Measurements from ENCODE around the gene FTSJ3.
A peak's percentile ranks its signal among the peaks of the same experiment; 100 is the strongest.

The FTSJ3 gene

GRCh38 chr17:63780928-63781327 is 46.5 kb downstream of the FTSJ3 start:
- H3K4me3 Mint-ChIP-seq = no peak overlapping the region
- peak overlapping the region; percentile 0 to 63 for H3K27ac Mint-ChIP-seq
- no peak for DNase-seq
- H3K9me3 Mint-ChIP-seq = no peaks in the 10 kb centered on the region
- no peak for ATAC-seq (replicated peaks)
- no peaks in the 10 kb centered on the region for H3K27me3 Mint-ChIP-seq
- H3K4me1 Mint-ChIP-seq (ENCODE audit: low read depth in 2 of 2) = peaks cover 29 to 76% of the 10 kb centered on the region in 2 donors
- H3K36me3 Mint-ChIP-seq (ENCODE audit: insufficient read depth) = peaks cover 15% of the 10 kb centered on the region

- Mint-ChIP-seq H3K27me3 (no peaks in the 10 kb centered on the region), H3K4me1 (ENCODE audit: low read depth in 2 of 2) (peaks cover 31 to 76% of the 10 kb centered on the region in 2 donors), H3K27ac (peak overlapping the region; percentile 0 to 63), H3K9me3 (no peaks in the 10 kb centered on the region), H3K36me3 (ENCODE audit: insufficient read depth) (peaks cover 15% of the 10 kb centered on the region), H3K4me3 (no peak overlapping the region)
- DNase-seq (no peak), ATAC-seq (replicated peaks) (no peak)
These were observed 47.0 kb downstream of the FTSJ3 start for GRCh38 chr17:63780507-63780906.

- peaks cover 35 to 66% of the 10 kb centered on the region in 2 donors for H3K4me1 Mint-ChIP-seq (ENCODE audit: low read depth in 2 of 2)
These were observed 52.0 kb downstream of the FTSJ3 start for GRCh38 chr17:63775420-63775819.

GRCh38 chr17:63774969-63775265 is 52.5 kb downstream of the FTSJ3 start:
- Mint-ChIP-seq H3K4me1 (ENCODE audit: low read depth in 2 of 2) (peaks cover 37 to 65% of the 10 kb centered on the region in 2 donors), H3K9me3 (no peaks in the 10 kb centered on the region), H3K4me3 (peak overlapping the region; percentile 87 to 96), H3K27me3 (no peaks in the 10 kb centered on the region), H3K36me3 (ENCODE audit: insufficient read depth) (peaks cover 30% of the 10 kb centered on the region), H3K27ac (peak overlapping the region; percentile 95 to 96)
- DNase-seq (no peak), ATAC-seq (replicated peaks) (no peak)

More at GRCh38 chr17:63775420-63775819, 52.0 kb downstream of the FTSJ3 start:
- Mint-ChIP-seq H3K9me3 (no peaks in the 10 kb centered on the region), H3K27me3 (no peaks in the 10 kb centered on the region), H3K4me3 (peak overlapping the region; percentile 87 to 96), H3K36me3 (ENCODE audit: insufficient read depth) (peaks cover 25% of the 10 kb centered on the region), H3K27ac (peak overlapping the region; percentile 95 to 96)
- DNase-seq (no peak), ATAC-seq (replicated peaks) (no peak)

GRCh38 chr17:63774141-63774968 is 53.1 kb downstream of the FTSJ3 start, which contains the start of gene DDX42:
Gene DDX42, plus strand, starts transcription at chr17:63774170. Its CDS starts 12,880 bp downstream, at chr17:63787050.
- no peaks in the 10 kb centered on the region for H3K9me3 Mint-ChIP-seq
- no peaks in the 10 kb centered on the region for H3K27me3 Mint-ChIP-seq
- ATAC-seq (replicated peaks) (peak; percentile 23), DNase-seq (peak; percentile 7 to 87 (median 87))
- H3K4me3 Mint-ChIP-seq = peak within 1 kb of the TSS; percentile 87 to 96
- peaks cover 34 to 60% of the 10 kb centered on the region in 2 donors for H3K4me1 Mint-ChIP-seq (ENCODE audit: low read depth in 2 of 2)
- H3K36me3 Mint-ChIP-seq (ENCODE audit: insufficient read depth) = peaks cover 30% of the 10 kb centered on the region
- H3K27ac Mint-ChIP-seq = peak within 1 kb of the TSS; percentile 95 to 96

GRCh38 chr17:63773272-63774140 is 54.0 kb downstream of the FTSJ3 start, which contains the start of gene CCDC47:
Gene CCDC47, minus strand, starts transcription at chr17:63773597. Its CDS starts 7,422 bp downstream, at chr17:63766175.
- Mint-ChIP-seq H3K27me3 (no peaks in the 10 kb centered on the region), H3K4me1 (ENCODE audit: low read depth in 2 of 2) (peaks cover 34 to 61% of the 10 kb centered on the region in 2 donors), H3K9me3 (no peaks in the 10 kb centered on the region), H3K4me3 (peak within 1 kb of the TSS; percentile 87 to 96), H3K27ac (peak within 1 kb of the TSS; percentile 95 to 96), H3K36me3 (ENCODE audit: insufficient read depth) (peaks cover 35% of the 10 kb centered on the region)
- ATAC-seq (replicated peaks) (peak; percentile 83), DNase-seq (peak; percentile 96 to 97 (median 97))

- Mint-ChIP-seq H3K4me1 (ENCODE audit: low read depth in 2 of 2) (peaks cover 35 to 61% of the 10 kb centered on the region in 2 donors), H3K27ac (peak overlapping the region; percentile 95 to 96), H3K27me3 (no peaks in the 10 kb centered on the region), H3K36me3 (ENCODE audit: insufficient read depth) (peaks cover 35% of the 10 kb centered on the region), H3K9me3 (no peaks in the 10 kb centered on the region), H3K4me3 (peak overlapping the region; percentile 87 to 96)
- DNase-seq = no peak
- no peak for ATAC-seq (replicated peaks)
These were observed 54.6 kb downstream of the FTSJ3 start for GRCh38 chr17:63772801-63773271.
